ENCODE measurements around the gene CDH8. TPM values are rescaled to one million over a fixed set of nuclear protein-coding genes. Genes with fewer than 3 reads are reported as not detected.

Gene CDH8
- total and polyA plus RNA-seq, 2 of the 4 experiments (the other 2 are of a cell fraction) = not detected

DNA sequence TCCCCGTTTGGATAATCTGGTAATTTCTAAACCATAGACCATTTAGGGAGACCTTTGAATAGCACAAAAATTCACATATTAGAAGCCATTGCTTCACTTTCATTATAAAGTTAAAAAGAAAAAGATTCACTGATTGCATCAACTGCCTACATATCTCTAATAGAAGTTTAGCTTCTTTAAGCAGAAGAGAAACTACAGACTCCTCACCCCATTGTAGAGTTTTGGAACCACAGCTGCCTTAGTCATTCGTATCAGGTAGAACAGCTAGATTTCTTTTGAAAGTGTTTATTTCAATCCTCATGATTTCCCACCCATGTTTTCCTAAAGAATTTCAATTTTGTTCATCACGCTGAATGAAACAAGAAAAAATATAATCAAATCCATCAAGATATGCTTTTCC, 144.8 kb downstream of the CDH8 start:
- dilution Hi-C loops (cut with HindIII; ENCODE audit: low sequenced_read_pairs, unreplicated experiment) (no loop called here), intact Hi-C loops (cut with micrococcal nuclease) (no loop called here), in situ Hi-C loops (cut with MboI; ENCODE audit: low sequenced_read_pairs) (no loop called here)
- H4K5ac ChIP-seq (ENCODE audit: low read depth, low read length) = no peak overlapping the region
- H3K9me3 ChIP-seq (ENCODE audit: control insufficient read depth, insufficient read depth, low read length) = peaks cover 11% of the 10 kb centered on the region
- H3K4me2 ChIP-seq (ENCODE audit: low read depth, low read length) = no peak overlapping the region
- TF ChIP-seq RAD21 (IDR thresholded peaks at IDR 0.05; ENCODE audit: low read length) = no peak
- no peak for TF ChIP-seq FOS (IDR thresholded peaks at IDR 0.05; ENCODE audit: low read depth, low read length)
- TF ChIP-seq NFE2L2 (IDR thresholded peaks at IDR 0.05; ENCODE audit: low read depth, low read length) = no peak
- no peak for TF ChIP-seq MAZ (IDR thresholded peaks at IDR 0.05; ENCODE audit: borderline replicate concordance, low read depth, low read length)
- WGBS, 2 experiments (ENCODE audit: extremely low coverage in 2 of 2, insufficient read length in 1 of 2) = no CpG with 5 or more reads among the region's 3 CpGs
- no peak overlapping the region for H3K18ac ChIP-seq (ENCODE audit: low read depth, low read length)
- no peak overlapping the region for H3K27ac ChIP-seq (ENCODE audit: insufficient read depth, low read length)
- H2BK20ac ChIP-seq (ENCODE audit: low read depth, low read length) = no peak overlapping the region
- H2BK15ac ChIP-seq (ENCODE audit: low read depth, low read length) = no peak overlapping the region
- no TSS peak for BruUV-seq (replicated peaks)
- no peak overlapping the region for H2AK9ac ChIP-seq (replicated peaks; ENCODE audit: low read depth, low read length, poor library complexity)
- no peak for DNase-seq
- H3K9me1 ChIP-seq (ENCODE audit: insufficient read depth, low read length) = no peaks in the 10 kb centered on the region
- H3K4ac ChIP-seq (ENCODE audit: low read depth, low read length) = no peak overlapping the region
- no peak overlapping the region for H3K4me3 ChIP-seq (ENCODE audit: insufficient read depth, low read depth, low read length)
- H3K9ac ChIP-seq (ENCODE audit: low read depth, low read length) = no peak overlapping the region
- ChIA-PET CTCF (no interaction called here), POLR2A (ENCODE audit: unreplicated experiment) (no interaction called here)
- no peak overlapping the region for H2BK5ac ChIP-seq (ENCODE audit: low read depth, low read length, poor library complexity, severe bottlenecking)
- H3K56ac ChIP-seq (ENCODE audit: extremely low read depth, insufficient read depth, low read length) = no peak overlapping the region
- no peaks in the 10 kb centered on the region for H3K36me3 ChIP-seq (ENCODE audit: control insufficient read depth, insufficient read depth, low read length)
- no peak overlapping the region for H3K23ac ChIP-seq (ENCODE audit: low read depth, low read length)
- no peak overlapping the region for H2BK120ac ChIP-seq (ENCODE audit: low read depth, low read length)
- no peaks in the 10 kb centered on the region for H3K27me3 ChIP-seq (ENCODE audit: control insufficient read depth, insufficient read depth, low read length)
- H4K91ac ChIP-seq (ENCODE audit: insufficient read depth, low read depth, low read length) = no peak overlapping the region
- H3K14ac ChIP-seq (replicated peaks; ENCODE audit: low read depth, low read length) = no peak overlapping the region
- H2AFZ ChIP-seq (replicated peaks; ENCODE audit: low read length, poor library complexity) = no peak overlapping the region
- no peaks in the 10 kb centered on the region for H4K20me1 ChIP-seq (ENCODE audit: insufficient read depth, low read length)
- H3K79me1 ChIP-seq (ENCODE audit: low read depth in 1 of 2, low read length in 2 of 2) = no peaks in the 10 kb centered on the region
- H4K8ac ChIP-seq (ENCODE audit: low read depth in 2 of 2, low read length in 2 of 2) = no peak overlapping the region
- ATAC-seq (ENCODE audit: low read depth) = no peak
- no peaks in the 10 kb centered on the region for H3K4me1 ChIP-seq (ENCODE audit: control insufficient read depth, insufficient read depth, low read length)
- H2AK5ac ChIP-seq (ENCODE audit: low read depth, low read length) = no peak overlapping the region
